Activated T-cell treated with anti-CD3 and anti-CD28 coated beads, Interleukin-2, amount 50 U/mL, for 72 hours (primary cell): ENCODE results near the gene PSEN1. TPM values are rescaled to one million over a fixed set of nuclear protein-coding genes. Genes with fewer than 3 reads are reported as not detected.
"Not testable (repeated sequence)": the region's sequence is repeated elsewhere in the genome, so short reads cannot be mapped to it uniquely, and the experiment has no call there.

Source experiments
- ATAC-seq, 2 donors: fragments of 150-1000 bp; cut with Tn5 transposase; replicated peaks in 1 of 2; 2 replicates each; pipeline ENCODE4 v1.10.0; 2021; ENCODE audit warnings: moderate library complexity in 2 of 2, mild to moderate bottlenecking in 1 of 2
- DNase-seq, 2 donors: peaks; one replicate each; pipeline ENCODE4 v3.0.0; 2021 to 2022; ENCODE audit warnings: mixed read lengths in 1 of 2
- H3K27ac Mint-ChIP-seq: one replicate; pipeline ENCODE4 v1.8.0; 2022; ENCODE audit warnings: mild to moderate bottlenecking, moderate library complexity, mixed read lengths
- H3K27me3 Mint-ChIP-seq: one replicate; pipeline ENCODE4 v1.8.0; 2022; ENCODE audit warnings: low read depth, mixed read lengths
- H3K36me3 Mint-ChIP-seq, 2 donors: one replicate each; pipeline ENCODE4 v1.8.0; 2022; ENCODE audit warnings: mixed read lengths in 2 of 2, mild to moderate bottlenecking in 1 of 2; ENCODE audit not compliant: insufficient read depth in 2 of 2
- H3K4me1 Mint-ChIP-seq: one replicate; pipeline ENCODE4 v1.8.0; 2022; ENCODE audit warnings: low read depth, mixed read lengths
- H3K4me3 Mint-ChIP-seq, 2 donors: one replicate each; pipeline ENCODE4 v1.8.0; 2022; ENCODE audit warnings: mild to moderate bottlenecking in 2 of 2, mixed read lengths in 2 of 2, moderate library complexity in 2 of 2
- H3K9me3 Mint-ChIP-seq, 2 donors: one replicate each; pipeline ENCODE4 v1.8.0; 2022; ENCODE audit warnings: mixed read lengths in 2 of 2
- total RNA-seq, 2 donors: library from RNA; stranded (reverse); gene quantifications; one replicate each; pipeline ENCODE4 v1.2.3, GENCODE V29; 2022

PSEN1 gene
- total RNA-seq, 2 donors from 2014 or later, result 40.1 to 42.2 TPM

GRCh38 chr14:73170686-73171085 is 34.4 kb downstream of the PSEN1 start:
- Mint-ChIP-seq H3K27me3 (no peaks in the 10 kb centered on the region), H3K27ac (no peak overlapping the region), H3K4me3 (no peak overlapping the region), H3K4me1 (no peaks in the 10 kb centered on the region), H3K9me3 (no peaks in the 10 kb centered on the region), H3K36me3 (peaks cover 0 to 17% of the 10 kb centered on the region in 2 donors)
- ATAC-seq (no peak), DNase-seq (no peak)

- no peak overlapping the region for H3K4me3 Mint-ChIP-seq
- peak overlapping the region; percentile 68 for H3K27ac Mint-ChIP-seq
- ATAC-seq (no peak), DNase-seq (no peak)
- H3K36me3 Mint-ChIP-seq, result peaks cover 0 to 17% of the 10 kb centered on the region in 2 donors
- no peaks in the 10 kb centered on the region for H3K4me1 Mint-ChIP-seq
- no peaks in the 10 kb centered on the region for H3K27me3 Mint-ChIP-seq
- no peaks in the 10 kb centered on the region for H3K9me3 Mint-ChIP-seq
Measured at GRCh38 chr14:73172500-73172899, 36.2 kb downstream of the PSEN1 start.

GRCh38 chr14:73173092-73173735 is 36.9 kb downstream of the PSEN1 start:
- DNase-seq (no peak), ATAC-seq (no peak)
- H3K9me3 Mint-ChIP-seq, result no peaks in the 10 kb centered on the region
- H3K27me3 Mint-ChIP-seq, result no peaks in the 10 kb centered on the region
- H3K27ac Mint-ChIP-seq, result peak overlapping the region; percentile 68
- peaks cover 0 to 16% of the 10 kb centered on the region in 2 donors for H3K36me3 Mint-ChIP-seq
- no peaks in the 10 kb centered on the region for H3K4me1 Mint-ChIP-seq
- H3K4me3 Mint-ChIP-seq, result no peak overlapping the region

- Mint-ChIP-seq H3K27me3 (no peaks in the 10 kb centered on the region), H3K27ac (no peak overlapping the region), H3K9me3 (no peaks in the 10 kb centered on the region), H3K4me1 (no peaks in the 10 kb centered on the region), H3K4me3 (no peak overlapping the region), H3K36me3 (peaks cover 0 to 15% of the 10 kb centered on the region in 2 donors)
- ATAC-seq, result no peak
- no peak for DNase-seq
Measured at GRCh38 chr14:73176685-73177084, 40.4 kb downstream of the PSEN1 start.

GRCh38 chr14:73180385-73180805 is 44.1 kb downstream of the PSEN1 start:
- ATAC-seq, result no peak

GRCh38 chr14:73180969-73181368 is 44.7 kb downstream of the PSEN1 start:
- not testable (repeated sequence) for H3K9me3 Mint-ChIP-seq, H3K36me3 Mint-ChIP-seq, ATAC-seq, DNase-seq, H3K4me3 Mint-ChIP-seq, H3K27me3 Mint-ChIP-seq, H3K27ac Mint-ChIP-seq, H3K4me1 Mint-ChIP-seq

More at GRCh38 chr14:73180385-73180805, 44.1 kb downstream of the PSEN1 start:
- H3K27me3 Mint-ChIP-seq, result no peaks in the 10 kb centered on the region
- H3K4me1 Mint-ChIP-seq, result no peaks in the 10 kb centered on the region
- DNase-seq, result no peak
- peaks cover 0 to 6% of the 10 kb centered on the region in 2 donors for H3K36me3 Mint-ChIP-seq
- H3K9me3 Mint-ChIP-seq, result no peaks in the 10 kb centered on the region
- no peak overlapping the region for H3K27ac Mint-ChIP-seq
- no peak overlapping the region for H3K4me3 Mint-ChIP-seq

- no peak for DNase-seq
- Mint-ChIP-seq H3K36me3 (peaks cover under 1 to 7% of the 10 kb centered on the region in 2 donors), H3K9me3 (no peaks in the 10 kb centered on the region), H3K27ac (no peak overlapping the region), H3K27me3 (no peaks in the 10 kb centered on the region), H3K4me3 (no peak overlapping the region), H3K4me1 (no peaks in the 10 kb centered on the region)
- ATAC-seq, result no peak
Measured at GRCh38 chr14:73188501-73188911, 52.2 kb downstream of the PSEN1 start.

- Mint-ChIP-seq H3K9me3 (no peaks in the 10 kb centered on the region), H3K4me1 (no peaks in the 10 kb centered on the region), H3K27ac (no peak overlapping the region), H3K27me3 (no peaks in the 10 kb centered on the region), H3K4me3 (no peak overlapping the region), H3K36me3 (peaks cover 4 to 7% of the 10 kb centered on the region in 2 donors)
- ATAC-seq (no peak), DNase-seq (no peak)
Measured at GRCh38 chr14:73189651-73190050, 53.3 kb downstream of the PSEN1 start.

- H3K36me3 Mint-ChIP-seq, result peaks cover 4 to 16% of the 10 kb centered on the region in 2 donors
- H3K27me3 Mint-ChIP-seq, result no peaks in the 10 kb centered on the region
- no peak for DNase-seq
- ATAC-seq, result no peak
- H3K27ac Mint-ChIP-seq, result no peak overlapping the region
- no peaks in the 10 kb centered on the region for H3K9me3 Mint-ChIP-seq
- no peaks in the 10 kb centered on the region for H3K4me1 Mint-ChIP-seq
- no peak overlapping the region for H3K4me3 Mint-ChIP-seq
Measured at GRCh38 chr14:73191441-73191840, 55.1 kb downstream of the PSEN1 start.

DNA sequence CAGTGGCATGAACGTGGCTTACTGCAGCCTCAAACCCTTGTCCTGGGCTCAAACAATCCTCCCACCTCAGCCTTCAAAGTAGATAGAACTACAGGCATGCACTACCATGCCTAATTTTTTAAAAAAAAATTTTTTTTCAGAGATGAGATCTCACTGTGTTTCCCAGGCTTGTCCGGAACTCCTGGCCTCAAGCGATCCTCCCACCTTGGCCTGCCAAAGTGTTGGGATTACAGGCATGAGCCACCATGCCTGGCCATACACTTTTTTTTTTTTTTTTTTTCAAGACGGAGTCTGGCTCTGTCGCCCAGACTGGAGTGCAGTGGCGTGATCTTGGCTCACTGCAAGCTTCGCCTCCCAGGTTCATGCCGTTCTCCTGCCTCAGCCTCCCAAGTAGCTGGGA is 58.0 kb downstream of the PSEN1 start:
- H3K4me3 Mint-ChIP-seq, DNase-seq, H3K27me3 Mint-ChIP-seq, H3K4me1 Mint-ChIP-seq, ATAC-seq, H3K9me3 Mint-ChIP-seq, H3K27ac Mint-ChIP-seq: not testable (repeated sequence)
- peaks cover 4 to 18% of the 10 kb centered on the region in 2 donors for H3K36me3 Mint-ChIP-seq

- Mint-ChIP-seq H3K9me3 (no peaks in the 10 kb centered on the region), H3K36me3 (peaks cover 7 to 28% of the 10 kb centered on the region in 2 donors), H3K4me1 (peaks cover 5% of the 10 kb centered on the region), H3K4me3 (no peak overlapping the region), H3K27ac (no peak overlapping the region), H3K27me3 (no peaks in the 10 kb centered on the region)
- DNase-seq (no peak), ATAC-seq (no peak)
Measured at GRCh38 chr14:73198253-73198652, 61.9 kb downstream of the PSEN1 start.

GRCh38 chr14:73203527-73203926 is 67.2 kb downstream of the PSEN1 start:
- Mint-ChIP-seq H3K27me3 (no peaks in the 10 kb centered on the region), H3K4me1 (peaks cover 5% of the 10 kb centered on the region), H3K9me3 (no peaks in the 10 kb centered on the region), H3K4me3 (no peak overlapping the region), H3K36me3 (peaks cover 8 to 29% of the 10 kb centered on the region in 2 donors), H3K27ac (no peak overlapping the region)
- ATAC-seq (no peak), DNase-seq (no peak)

DNA sequence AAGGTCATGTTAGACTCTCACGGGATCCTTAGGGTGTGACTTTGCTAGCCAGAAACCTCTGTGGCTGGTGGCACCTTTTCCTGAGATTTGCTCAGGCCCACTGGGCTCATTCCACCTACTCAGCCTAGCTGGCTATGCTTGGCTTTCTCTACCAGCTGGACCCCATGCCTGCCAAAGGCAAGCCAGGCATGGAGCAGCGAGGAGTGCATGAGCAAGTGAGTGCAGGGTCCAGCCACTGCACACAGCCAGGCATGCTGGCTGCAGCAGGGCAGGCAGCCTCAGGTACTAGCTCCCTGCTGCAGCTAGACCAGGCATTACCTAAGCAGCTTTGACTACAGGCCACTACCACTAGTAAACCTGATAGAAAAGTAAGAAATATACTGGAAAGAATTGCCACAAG is 71.3 kb downstream of the PSEN1 start:
- Mint-ChIP-seq H3K9me3 (no peaks in the 10 kb centered on the region), H3K27ac (no peak overlapping the region), H3K4me3 (no peak overlapping the region), H3K27me3 (no peaks in the 10 kb centered on the region), H3K4me1 (no peaks in the 10 kb centered on the region), H3K36me3 (peaks cover 5 to 17% of the 10 kb centered on the region in 2 donors)
- ATAC-seq (no peak), DNase-seq (no peak)

- ATAC-seq (no peak), DNase-seq (no peak)
- no peaks in the 10 kb centered on the region for H3K27me3 Mint-ChIP-seq
- H3K36me3 Mint-ChIP-seq, result peaks cover 5 to 16% of the 10 kb centered on the region in 2 donors
- H3K27ac Mint-ChIP-seq, result no peak overlapping the region
- H3K4me1 Mint-ChIP-seq, result no peaks in the 10 kb centered on the region
- H3K4me3 Mint-ChIP-seq, result no peak overlapping the region
- no peaks in the 10 kb centered on the region for H3K9me3 Mint-ChIP-seq
Measured at GRCh38 chr14:73208390-73208789, 72.1 kb downstream of the PSEN1 start.
